Cardiac muscle cell (in vitro differentiated cells and primary cell): ENCODE data around the gene ST3GAL3. TPM values are rescaled to one million over a fixed set of nuclear protein-coding genes. Genes with fewer than 3 reads are reported as not detected.

Experiments
- DNase-seq, 2 donors: peaks; one replicate each; pipeline versions ENCODE4 v3.0.0 to v3.0.0-alpha.2; 2010 to 2017; ENCODE audit warnings: low read depth in 1 of 2, low spot score in 1 of 2
- H3K27ac ChIP-seq: fragments of 200-600 bp; sonication (generic); 2 replicates; pipeline ENCODE4 v1.5.1; 2016
- H3K27me3 ChIP-seq: fragments of 200-600 bp; sonication (generic); 2 replicates; pipeline ENCODE4 v1.6.0; 2016; ENCODE audit warnings: control low read depth
- H3K36me3 ChIP-seq: fragments of 200-600 bp; sonication (generic); 2 replicates; pipeline ENCODE4 v1.5.1; 2016; ENCODE audit warnings: control low read depth
- H3K4me1 ChIP-seq: fragments of 200-600 bp; sonication (generic); 2 replicates; pipeline ENCODE4 v1.8.1; 2017; ENCODE audit warnings: low read depth, mild to moderate bottlenecking, mixed run types
- H3K4me3 ChIP-seq: fragments of 200-600 bp; sonication (generic); 2 replicates; pipeline ENCODE4 v1.5.1; 2016; ENCODE audit warnings: mild to moderate bottlenecking
- H3K9me3 ChIP-seq: fragments of 200-600 bp; sonication (generic); 2 replicates; pipeline ENCODE4 v1.5.1; 2017; ENCODE audit warnings: low read depth, mild to moderate bottlenecking, control low read depth
- polyA plus RNA-seq: library from polyadenylated mRNA; unstranded; fragments of >200 nt; fragmentation: Nextera tagmentation; extraction: Ambion mirVana; gene quantifications from 2 replicates; pipeline ENCODE4 v1.2.1, GENCODE V29; 2016
- total RNA-seq: library from RNA; depleted of rRNA; stranded (reverse); fragments of >200 nt; gene quantifications from 2 replicates; pipeline ENCODE4 v1.2.3, GENCODE V29; 2016
- TF ChIP-seq, protein P1 (sequence below): IDR thresholded peaks from 2 replicates; pipeline ENCODE4 v1.5.1; 2012; ENCODE audit warnings: low read depth, mild to moderate bottlenecking, low read length

Gene ST3GAL3
- total and polyA plus RNA-seq, 2 experiments from 2014 or later: 34.7 to 35.7 TPM

DNA sequence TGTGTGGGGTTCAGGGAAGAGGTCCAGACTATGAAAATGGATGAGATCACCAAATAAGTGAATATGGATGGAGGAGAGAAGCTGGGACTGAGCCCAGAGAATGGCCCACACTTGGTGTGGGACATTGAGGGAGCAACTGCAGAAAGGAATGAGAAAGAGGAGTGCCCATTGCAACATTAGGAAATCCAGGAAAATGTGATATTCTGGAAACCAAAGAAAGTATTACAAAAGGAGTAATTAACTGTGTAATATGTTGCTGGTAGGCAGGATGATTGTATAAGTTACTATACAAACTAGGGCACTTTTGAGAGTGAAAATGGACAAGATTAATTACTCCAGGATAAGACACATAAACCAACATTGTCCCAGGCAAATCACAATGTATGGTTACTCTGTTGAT lies 166.5 kb downstream of the ST3GAL3 start:
- Histone ChIP-seq H3K27ac (no peak overlapping the region), H3K4me3 (no peak overlapping the region), H3K9me3 (no peaks in the 10 kb centered on the region), H3K27me3 (no peaks in the 10 kb centered on the region), H3K36me3 (no peaks in the 10 kb centered on the region), H3K4me1 (peaks cover 14% of the 10 kb centered on the region)
- DNase-seq: no peak
- TF ChIP-seq, protein P1, sequence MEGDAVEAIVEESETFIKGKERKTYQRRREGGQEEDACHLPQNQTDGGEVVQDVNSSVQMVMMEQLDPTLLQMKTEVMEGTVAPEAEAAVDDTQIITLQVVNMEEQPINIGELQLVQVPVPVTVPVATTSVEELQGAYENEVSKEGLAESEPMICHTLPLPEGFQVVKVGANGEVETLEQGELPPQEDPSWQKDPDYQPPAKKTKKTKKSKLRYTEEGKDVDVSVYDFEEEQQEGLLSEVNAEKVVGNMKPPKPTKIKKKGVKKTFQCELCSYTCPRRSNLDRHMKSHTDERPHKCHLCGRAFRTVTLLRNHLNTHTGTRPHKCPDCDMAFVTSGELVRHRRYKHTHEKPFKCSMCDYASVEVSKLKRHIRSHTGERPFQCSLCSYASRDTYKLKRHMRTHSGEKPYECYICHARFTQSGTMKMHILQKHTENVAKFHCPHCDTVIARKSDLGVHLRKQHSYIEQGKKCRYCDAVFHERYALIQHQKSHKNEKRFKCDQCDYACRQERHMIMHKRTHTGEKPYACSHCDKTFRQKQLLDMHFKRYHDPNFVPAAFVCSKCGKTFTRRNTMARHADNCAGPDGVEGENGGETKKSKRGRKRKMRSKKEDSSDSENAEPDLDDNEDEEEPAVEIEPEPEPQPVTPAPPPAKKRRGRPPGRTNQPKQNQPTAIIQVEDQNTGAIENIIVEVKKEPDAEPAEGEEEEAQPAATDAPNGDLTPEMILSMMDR: no peak

DNA sequence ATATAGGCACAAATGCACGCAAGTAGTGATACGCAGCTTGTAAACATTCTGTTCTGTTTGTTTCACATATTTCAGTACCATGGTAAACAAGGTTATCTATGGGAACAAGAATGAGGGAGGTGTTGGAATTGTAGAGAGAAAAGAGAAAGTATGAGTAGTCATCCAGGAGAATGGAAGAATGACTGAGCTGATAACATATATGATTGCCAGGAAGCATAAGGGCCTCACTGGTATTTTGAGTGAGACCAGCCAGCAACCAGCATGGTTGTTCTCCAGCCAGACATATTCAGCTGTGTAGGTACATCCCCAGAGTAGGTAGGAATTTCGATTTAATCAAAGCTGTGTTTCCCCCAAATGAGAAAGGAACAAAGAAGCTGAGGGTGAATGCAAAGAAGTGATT lies 167.4 kb downstream of the ST3GAL3 start:
- DNase-seq: no peak
- H3K9me3 ChIP-seq: no peaks in the 10 kb centered on the region
- no peak overlapping the region for H3K4me3 ChIP-seq
- no peaks in the 10 kb centered on the region for H3K36me3 ChIP-seq
- H3K27ac ChIP-seq: no peak overlapping the region
- H3K27me3 ChIP-seq: no peaks in the 10 kb centered on the region
- peaks cover 10% of the 10 kb centered on the region for H3K4me1 ChIP-seq
- TF ChIP-seq, protein P1: no peak

DNA sequence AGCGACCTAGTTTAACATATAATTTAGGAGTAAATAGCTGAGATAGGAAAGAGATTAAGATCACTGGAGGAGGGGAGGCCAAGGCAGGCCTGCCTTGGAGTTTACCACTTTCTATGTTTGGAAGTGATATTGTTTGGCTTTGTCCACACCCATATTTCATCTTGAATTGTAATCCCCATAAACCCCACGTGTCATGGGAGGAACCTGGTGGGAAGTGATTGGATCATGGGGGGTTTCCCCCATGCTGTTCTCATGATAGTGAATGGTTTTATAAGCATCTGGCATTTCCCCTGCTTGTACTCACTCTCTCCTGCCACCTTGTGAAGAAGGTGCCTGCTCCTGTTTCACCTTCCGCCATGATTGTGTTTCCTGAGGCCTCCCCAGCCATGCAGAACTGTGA lies 168.0 kb downstream of the ST3GAL3 start:
- no peak overlapping the region for H3K4me3 ChIP-seq
- H3K27me3 ChIP-seq: no peaks in the 10 kb centered on the region
- no peaks in the 10 kb centered on the region for H3K36me3 ChIP-seq
- H3K9me3 ChIP-seq: no peaks in the 10 kb centered on the region
- no peak overlapping the region for H3K27ac ChIP-seq
- H3K4me1 ChIP-seq: peaks cover 15% of the 10 kb centered on the region
- no peak for DNase-seq
- TF ChIP-seq, protein P1: no peak

DNA sequence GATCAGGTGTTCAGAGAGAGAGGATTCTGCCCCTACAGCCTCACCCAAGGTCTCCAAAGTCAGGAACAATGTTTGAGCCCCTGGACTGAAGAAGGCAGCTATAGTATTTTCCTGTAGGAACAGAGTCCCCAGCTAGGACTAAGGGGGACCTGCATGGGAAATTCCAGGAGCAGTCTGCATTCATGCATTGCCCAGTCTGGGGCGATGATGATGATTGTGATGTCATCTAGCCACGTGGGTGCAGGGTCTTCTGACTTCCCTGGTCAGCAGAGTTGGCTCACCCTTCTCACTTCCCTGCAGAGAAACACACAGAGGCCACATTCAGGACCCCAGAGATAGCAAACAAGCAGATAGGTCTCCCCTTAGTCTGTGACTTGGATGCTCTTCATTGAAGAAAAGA lies 169.8 kb downstream of the ST3GAL3 start:
- Histone ChIP-seq H3K27me3 (no peaks in the 10 kb centered on the region), H3K4me3 (no peak overlapping the region), H3K27ac (no peak overlapping the region), H3K4me1 (peaks cover 33% of the 10 kb centered on the region), H3K9me3 (no peaks in the 10 kb centered on the region), H3K36me3 (no peaks in the 10 kb centered on the region)
- no peak for DNase-seq
- TF ChIP-seq, protein P1: no peak

DNA sequence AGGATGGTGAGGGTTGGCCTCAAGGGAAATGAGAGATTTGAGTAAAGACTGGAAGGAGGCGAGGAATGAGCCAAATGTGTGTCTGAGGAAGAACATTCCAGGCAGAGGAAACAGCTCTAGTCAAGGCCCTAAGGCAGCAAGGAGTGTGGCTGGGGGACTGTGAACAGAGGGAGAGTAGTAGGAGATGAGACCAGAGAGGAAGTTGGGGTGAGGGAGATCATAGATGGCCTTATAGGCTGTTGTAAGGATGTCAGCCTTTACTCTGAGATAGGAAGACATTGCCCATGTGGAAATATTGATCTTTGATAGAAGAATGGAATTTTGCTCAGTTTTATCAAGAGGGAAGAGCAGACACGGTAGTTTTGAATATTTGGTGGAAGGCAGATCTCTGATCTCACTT lies 171.1 kb downstream of the ST3GAL3 start:
- H3K27ac ChIP-seq: no peak overlapping the region
- DNase-seq: no peak
- H3K4me3 ChIP-seq: no peak overlapping the region
- no peaks in the 10 kb centered on the region for H3K9me3 ChIP-seq
- H3K27me3 ChIP-seq: no peaks in the 10 kb centered on the region
- H3K4me1 ChIP-seq: peaks cover 42% of the 10 kb centered on the region
- no peaks in the 10 kb centered on the region for H3K36me3 ChIP-seq
- TF ChIP-seq, protein P1: no peak

DNA sequence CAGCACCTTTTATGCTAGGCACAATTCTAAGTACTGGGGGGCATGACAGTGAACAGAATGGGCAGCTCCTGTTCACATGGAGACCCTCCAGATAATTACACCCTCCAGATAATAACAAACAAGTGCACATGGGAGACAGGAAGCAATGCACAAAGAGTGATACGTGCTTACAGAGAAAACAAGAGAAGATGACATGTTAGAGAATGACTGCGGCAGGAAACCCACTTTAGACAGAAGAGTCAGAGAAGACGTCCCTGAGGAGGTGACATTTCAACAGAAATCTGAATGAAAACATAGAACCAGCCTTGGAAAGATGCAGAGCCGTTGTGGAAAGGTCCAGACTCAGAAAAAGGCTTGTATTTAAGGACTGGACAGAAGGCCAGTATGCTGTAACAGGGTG lies 171.5 kb downstream of the ST3GAL3 start:
- H3K4me1 ChIP-seq: peaks cover 42% of the 10 kb centered on the region
- TF ChIP-seq, protein P1: no peak
- H3K4me3 ChIP-seq: no peak overlapping the region
- H3K27ac ChIP-seq: no peak overlapping the region
- H3K27me3 ChIP-seq: no peaks in the 10 kb centered on the region
- no peaks in the 10 kb centered on the region for H3K9me3 ChIP-seq
- no peak for DNase-seq
- H3K36me3 ChIP-seq: no peaks in the 10 kb centered on the region
